ENCODE data around the gene MRC2. TPM values are rescaled to one million over a fixed set of nuclear protein-coding genes. Genes with fewer than 3 reads are reported as not detected.

MRC2 gene
- total and polyA plus RNA-seq, 2 experiments from 2014 or later = 222 to 756 TPM

DNA sequence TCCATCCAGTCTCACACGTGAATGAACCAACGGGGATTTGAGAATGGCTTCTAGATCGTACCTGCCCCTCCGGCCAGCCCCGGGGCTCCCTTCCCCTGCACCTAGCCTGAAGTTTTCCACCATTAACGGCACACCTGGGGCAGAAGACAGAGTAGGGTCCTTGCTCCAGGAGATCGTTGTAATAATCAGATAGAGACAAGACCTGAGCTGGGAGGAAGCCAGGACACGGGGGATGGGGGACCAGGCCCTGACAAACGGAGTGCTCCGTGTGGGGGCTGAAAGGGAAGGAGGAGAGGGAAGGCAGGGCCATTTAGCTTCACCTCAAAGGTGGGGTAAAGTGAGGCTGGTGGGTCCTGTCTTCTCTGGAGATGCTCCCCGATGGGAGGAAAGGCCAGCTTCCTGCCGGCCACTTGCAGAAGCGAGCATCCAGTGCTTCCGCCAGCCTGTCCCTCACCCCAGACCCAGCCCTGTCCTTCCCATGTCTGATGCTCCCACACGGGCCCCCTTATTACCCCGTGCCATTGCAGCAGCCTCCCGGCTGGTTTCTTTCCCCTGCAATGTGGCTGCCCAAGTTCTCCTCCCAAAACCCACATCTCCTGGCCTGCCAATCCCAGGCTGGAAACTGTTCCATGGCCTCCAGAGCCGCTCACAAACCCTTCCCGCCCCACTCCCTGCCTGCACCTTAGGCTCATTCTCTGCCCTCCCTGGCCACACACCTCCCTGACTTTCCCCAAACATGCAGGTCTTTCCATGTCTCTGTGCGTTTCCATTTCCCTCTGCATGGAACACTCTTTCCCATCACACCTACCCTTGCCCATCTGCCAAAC is 79.3 kb downstream of the MRC2 start:
- Histone ChIP-seq H3K79me2 (ENCODE audit: insufficient read depth) (no peaks in the 10 kb centered on the region), H3K4me2 (ENCODE audit: unreplicated experiment) (no peak overlapping the region), H3K36me3 (ENCODE audit: low read depth) (no peaks in the 10 kb centered on the region), H4K20me1 (ENCODE audit: insufficient read depth) (no peaks in the 10 kb centered on the region), H3K27ac (no peak overlapping the region), H3K4me1 (ENCODE audit: insufficient read depth) (peaks cover 20% of the 10 kb centered on the region; the same call in 1 of the 2 replicates), H3K4me3 (no peak overlapping the region), H2AFZ (no peak overlapping the region), H3K27me3 (replicated peaks; ENCODE audit: insufficient read depth) (no peaks in the 10 kb centered on the region), H3K9me3 (ENCODE audit: low read depth) (no peaks in the 10 kb centered on the region), H3K9me2 (ENCODE audit: insufficient read depth) (no peaks in the 10 kb centered on the region), H3F3A (ENCODE audit: insufficient read depth) (no peaks in the 10 kb centered on the region), H3K9ac (no peak overlapping the region)
- in situ Hi-C loops (cut with MboI) = loop anchor here (10.0 kb wide), 1 partner anchor 698 kb away; no protein-coding TSS in a partner anchor
- WGBS, 2 experiments (ENCODE audit: low coverage in 1 of 2, low lambda C conversion rate in 2 of 2, missing lambda C conversion rate in 2 of 2) = 89 to 91% methylated on average over 20 of the region's 20 CpGs
- TF ChIP-seq EZH2phosphoT487 (IDR thresholded peaks at IDR 0.05; ENCODE audit: insufficient read depth, low read depth) (no peak), EZH2 (IDR thresholded peaks at IDR 0.05; ENCODE audit: insufficient read depth, poor library complexity, severe bottlenecking) (no peak)
- DNase-seq = no peak

DNA sequence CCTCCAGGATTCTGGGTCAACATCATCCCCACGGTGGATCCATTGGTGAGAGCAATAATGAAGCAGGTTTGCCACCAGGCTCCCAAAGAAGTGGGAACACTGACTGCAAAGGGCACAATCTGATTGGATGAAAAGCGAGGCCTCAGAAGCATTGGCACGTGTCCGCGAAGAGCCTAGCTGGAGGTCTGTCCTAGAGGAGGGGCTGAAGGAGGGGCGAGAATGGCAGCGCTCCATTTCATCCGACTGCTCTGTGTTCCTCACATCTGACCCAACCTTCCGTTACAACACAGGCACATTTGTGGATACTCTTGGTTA is 79.9 kb downstream of the MRC2 start:
- H3K9me2 ChIP-seq (ENCODE audit: insufficient read depth) = no peaks in the 10 kb centered on the region
- in situ Hi-C loops (cut with MboI) = loop anchor here (10.0 kb wide), 1 partner anchor 697 kb away; no protein-coding TSS in a partner anchor

DNA sequence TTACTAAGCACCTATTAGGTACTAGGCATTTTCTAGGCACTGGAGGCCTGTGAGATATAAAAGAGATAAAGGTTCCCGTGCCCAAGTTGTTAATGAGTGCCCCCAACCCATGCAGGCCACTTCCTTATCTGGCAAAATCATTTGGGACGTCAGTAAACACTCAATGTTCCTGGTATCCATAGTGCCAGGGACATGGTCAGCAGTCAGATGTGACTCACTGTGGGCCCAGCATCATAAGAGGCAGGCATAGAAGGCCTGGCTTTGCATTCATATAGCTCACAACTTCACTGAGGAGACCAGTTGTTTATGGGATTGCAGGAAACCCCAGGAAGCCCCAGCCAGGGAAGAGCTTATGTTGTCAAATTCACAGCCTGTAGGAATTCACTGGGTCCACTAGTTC is 81.1 kb downstream of the MRC2 start:
- Histone ChIP-seq H3F3A (ENCODE audit: insufficient read depth) (no peaks in the 10 kb centered on the region), H3K9ac (no peak overlapping the region), H3K27ac (no peak overlapping the region), H3K36me3 (ENCODE audit: low read depth) (no peaks in the 10 kb centered on the region), H3K4me2 (ENCODE audit: unreplicated experiment) (no peak overlapping the region), H3K27me3 (replicated peaks; ENCODE audit: insufficient read depth) (no peaks in the 10 kb centered on the region), H3K79me2 (ENCODE audit: insufficient read depth) (no peaks in the 10 kb centered on the region), H2AFZ (no peak overlapping the region), H3K4me1 (ENCODE audit: insufficient read depth) (peaks cover 11% of the 10 kb centered on the region; the same call in 1 of the 2 replicates), H3K9me2 (ENCODE audit: insufficient read depth) (no peaks in the 10 kb centered on the region), H4K20me1 (ENCODE audit: insufficient read depth) (no peaks in the 10 kb centered on the region), H3K9me3 (ENCODE audit: low read depth) (no peaks in the 10 kb centered on the region), H3K4me3 (no peak overlapping the region)
- in situ Hi-C loops (cut with MboI) = loop anchor here (10.0 kb wide), 1 partner anchor 696 kb away; no protein-coding TSS in a partner anchor
- WGBS, 2 experiments (ENCODE audit: low coverage in 1 of 2, low lambda C conversion rate in 2 of 2, missing lambda C conversion rate in 2 of 2) = 34% methylated on average over 2 of the region's 2 CpGs
- peak; percentile 35 for DNase-seq
- TF ChIP-seq EZH2 (IDR thresholded peaks at IDR 0.05; ENCODE audit: insufficient read depth, poor library complexity, severe bottlenecking) (no peak), EZH2phosphoT487 (IDR thresholded peaks at IDR 0.05; ENCODE audit: insufficient read depth, low read depth) (no peak)

More for the DNA sequence above, 79.9 kb downstream of the MRC2 start:
- H3K4me3 ChIP-seq = no peak overlapping the region
- no peak overlapping the region for H3K4me2 ChIP-seq (ENCODE audit: unreplicated experiment)
- no peak for TF ChIP-seq EZH2phosphoT487 (IDR thresholded peaks at IDR 0.05; ENCODE audit: insufficient read depth, low read depth)
- no peak for TF ChIP-seq EZH2 (IDR thresholded peaks at IDR 0.05; ENCODE audit: insufficient read depth, poor library complexity, severe bottlenecking)
- no peaks in the 10 kb centered on the region for H3K27me3 ChIP-seq (replicated peaks; ENCODE audit: insufficient read depth)
- 88 to 90% methylated on average over 9 of the region's 9 CpGs for WGBS, 2 experiments (ENCODE audit: low coverage in 1 of 2, low lambda C conversion rate in 2 of 2, missing lambda C conversion rate in 2 of 2)
- no peak overlapping the region for H3K9ac ChIP-seq
- H4K20me1 ChIP-seq (ENCODE audit: insufficient read depth) = no peaks in the 10 kb centered on the region
- no peaks in the 10 kb centered on the region for H3K9me3 ChIP-seq (ENCODE audit: low read depth)
- H3K36me3 ChIP-seq (ENCODE audit: low read depth) = no peaks in the 10 kb centered on the region
- H3K4me1 ChIP-seq (ENCODE audit: insufficient read depth) = peaks cover 20% of the 10 kb centered on the region; the same call in 1 of the 2 replicates
- H3K79me2 ChIP-seq (ENCODE audit: insufficient read depth) = no peaks in the 10 kb centered on the region
- no peak for DNase-seq
- no peak overlapping the region for H3K27ac ChIP-seq
- no peak overlapping the region for H2AFZ ChIP-seq
- H3F3A ChIP-seq (ENCODE audit: insufficient read depth) = no peaks in the 10 kb centered on the region

DNA sequence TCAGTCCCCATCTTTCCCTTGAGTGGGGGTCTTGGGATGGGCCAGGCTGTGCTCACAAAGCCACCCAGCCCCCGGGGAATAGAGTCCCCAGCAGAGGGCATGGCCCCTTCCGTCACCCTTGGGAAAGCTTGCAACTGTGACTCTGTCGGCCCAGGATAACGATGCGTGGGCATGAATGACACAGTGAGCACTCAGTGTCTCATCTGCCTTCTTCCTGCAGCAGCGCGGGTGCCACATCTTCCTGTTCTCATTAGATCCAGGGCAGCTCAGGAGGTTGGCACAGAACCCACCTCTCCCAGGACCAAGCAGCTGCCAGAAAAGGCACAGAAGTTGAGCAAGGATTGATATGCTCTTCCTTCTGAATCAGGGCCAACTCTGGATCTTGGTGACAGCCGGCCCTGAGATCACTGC is 84.7 kb downstream of the MRC2 start:
- in situ Hi-C loops (cut with MboI) = no loop called here
- H2AFZ ChIP-seq = no peak overlapping the region
- H3K4me2 ChIP-seq (ENCODE audit: unreplicated experiment) = no peak overlapping the region
- DNase-seq = no peak
- H3K27me3 ChIP-seq (replicated peaks; ENCODE audit: insufficient read depth) = no peaks in the 10 kb centered on the region
- TF ChIP-seq EZH2 (IDR thresholded peaks at IDR 0.05; ENCODE audit: insufficient read depth, poor library complexity, severe bottlenecking) = no peak
- H3K27ac ChIP-seq = no peak overlapping the region
- no peaks in the 10 kb centered on the region for H3K9me2 ChIP-seq (ENCODE audit: insufficient read depth)
- H3K79me2 ChIP-seq (ENCODE audit: insufficient read depth) = no peaks in the 10 kb centered on the region
- peaks cover 18% of the 10 kb centered on the region for H3F3A ChIP-seq (ENCODE audit: insufficient read depth)
- H3K36me3 ChIP-seq (ENCODE audit: low read depth) = no peaks in the 10 kb centered on the region
- H3K4me1 ChIP-seq (ENCODE audit: insufficient read depth) = peaks cover 17% of the 10 kb centered on the region
- no peaks in the 10 kb centered on the region for H4K20me1 ChIP-seq (ENCODE audit: insufficient read depth)
- no peak overlapping the region for H3K9ac ChIP-seq
- H3K4me3 ChIP-seq = no peak overlapping the region
- 61 to 69% methylated on average over 8 of the region's 8 CpGs for WGBS, 2 experiments (ENCODE audit: low coverage in 1 of 2, low lambda C conversion rate in 2 of 2, missing lambda C conversion rate in 2 of 2)
- H3K9me3 ChIP-seq (ENCODE audit: low read depth) = no peaks in the 10 kb centered on the region

All from GM23248 (cell line).